HG02943 (cell line): ENCODE results near the gene PLOD3.

ENCODE experiments used
- ATAC-seq: cut with Tn5 transposase; IDR thresholded peaks from one replicate; pipeline ENCODE4 v1.9.1; 2021; ENCODE audit warnings: mild to moderate bottlenecking, low read depth, moderate library complexity; ENCODE audit not compliant: unreplicated experiment

The PLOD3 gene

GRCh38 chr7:101186194-101186593, 31.2 kb downstream of the PLOD3 start:
- no peak for ATAC-seq

- no peak for ATAC-seq
These were observed 32.0 kb downstream of the PLOD3 start for GRCh38 chr7:101185258-101185839.

- ATAC-seq = no peak
These were observed 37.1 kb downstream of the PLOD3 start, which contains the start of gene NAT16 for GRCh38 chr7:101180130-101180755. Gene NAT16, minus strand, starts transcription at chr7:101180293. Its CDS starts 5,486 bp downstream, at chr7:101174807.

GRCh38 chr7:101179713-101180112, 37.7 kb downstream of the PLOD3 start:
- ATAC-seq = no peak

- no peak for ATAC-seq
These were observed 38.3 kb downstream of the PLOD3 start for GRCh38 chr7:101179117-101179516.

GRCh38 chr7:101177644-101178043, 39.7 kb downstream of the PLOD3 start:
- no peak for ATAC-seq

- ATAC-seq = no peak
These were observed 41.7 kb downstream of the PLOD3 start for GRCh38 chr7:101175664-101176063.

- no peak for ATAC-seq
These were observed 43.0 kb downstream of the PLOD3 start for GRCh38 chr7:101174322-101174854.

- no peak for ATAC-seq
These were observed 43.6 kb downstream of the PLOD3 start for GRCh38 chr7:101173752-101174244.

- ATAC-seq = no peak
These were observed 44.3 kb downstream of the PLOD3 start for GRCh38 chr7:101172854-101173751.

- no peak for ATAC-seq
These were observed 45.2 kb downstream of the PLOD3 start for GRCh38 chr7:101172005-101172853.

GRCh38 chr7:101171442-101171837, 45.9 kb downstream of the PLOD3 start:
- ATAC-seq = no peak

GRCh38 chr7:101170617-101171441, 46.6 kb downstream of the PLOD3 start:
- no peak for ATAC-seq

GRCh38 chr7:101169838-101170551, 47.4 kb downstream of the PLOD3 start:
- ATAC-seq = no peak

GRCh38 chr7:101169110-101169837, 48.1 kb downstream of the PLOD3 start:
- ATAC-seq = no peak

GRCh38 chr7:101168412-101169049, 48.9 kb downstream of the PLOD3 start:
- ATAC-seq = no peak

GRCh38 chr7:101167645-101168411, 49.6 kb downstream of the PLOD3 start:
- ATAC-seq = no peak
